ENCODE measurements around the gene SIMC1.
"Not testable (repeated sequence)": the region's sequence is repeated elsewhere in the genome, so short reads cannot be mapped to it uniquely, and the experiment has no call there.

The SIMC1 gene

DNA sequence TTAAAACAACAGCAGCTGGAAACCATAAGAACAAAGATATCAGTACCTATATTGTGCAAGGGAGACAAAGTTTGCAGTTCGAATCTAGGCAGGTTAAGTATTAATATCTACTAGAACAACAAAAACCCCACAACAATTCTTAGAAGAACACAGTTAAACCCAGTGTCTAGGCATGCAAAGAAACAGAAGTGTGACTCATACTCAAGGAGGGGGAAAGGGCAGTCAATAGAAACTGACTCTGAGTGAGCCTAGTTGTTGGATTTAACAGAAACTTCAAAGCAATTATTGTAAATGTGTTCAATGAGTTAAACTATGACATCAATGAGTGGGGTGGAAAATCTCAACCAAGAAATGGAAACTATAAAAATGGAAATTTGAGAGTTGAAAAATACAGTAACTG lies 28.2 kb downstream of the SIMC1 start:
- not testable (repeated sequence) for H3K27me3 ChIP-seq (ENCODE audit: low read length); H3K36me3 ChIP-seq (ENCODE audit: low read length); H3K4me3 ChIP-seq (ENCODE audit: insufficient read depth, low read length, poor library complexity, severe bottlenecking); H3K27ac ChIP-seq (ENCODE audit: low read depth, low read length); H3K79me2 ChIP-seq (ENCODE audit: insufficient read depth, low read length); H4K20me1 ChIP-seq (ENCODE audit: low read depth, low read length); H3K9me3 ChIP-seq (ENCODE audit: insufficient read depth, low read length); H2AFZ ChIP-seq (ENCODE audit: low read depth, low read length, severe bottlenecking); H3K9me2 ChIP-seq (replicated peaks; ENCODE audit: insufficient read depth, low read length); H3K4me2 ChIP-seq (ENCODE audit: low read depth, low read length, poor library complexity, severe bottlenecking); H3K9ac ChIP-seq (ENCODE audit: low read length); H3F3A ChIP-seq (ENCODE audit: insufficient read depth)

DNA sequence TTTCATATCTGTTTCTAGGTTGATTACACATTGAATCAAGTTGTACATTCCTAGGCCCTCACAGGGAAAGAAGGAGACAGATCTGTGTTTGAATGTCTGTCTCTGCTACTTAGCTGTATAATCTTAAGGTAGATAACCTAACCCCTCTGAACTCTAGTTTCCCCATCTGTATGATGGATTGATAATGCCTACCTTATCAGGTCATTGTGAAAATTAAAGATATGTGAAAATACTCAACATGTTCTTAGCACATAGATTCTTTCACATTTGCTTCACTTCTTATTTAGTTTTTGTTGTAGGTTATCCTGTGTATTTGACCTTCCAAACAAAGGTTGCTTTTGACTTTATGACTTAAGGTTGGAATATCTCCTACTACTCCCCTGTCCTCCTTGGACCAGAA lies 50.8 kb downstream of the SIMC1 start:
- not testable (repeated sequence) for H4K20me1 ChIP-seq (ENCODE audit: low read depth, low read length); H3K27ac ChIP-seq (ENCODE audit: low read depth, low read length); H3K27me3 ChIP-seq (ENCODE audit: low read length); H3K79me2 ChIP-seq (ENCODE audit: insufficient read depth, low read length); H3K4me3 ChIP-seq (ENCODE audit: insufficient read depth, low read length, poor library complexity, severe bottlenecking); H3K36me3 ChIP-seq (ENCODE audit: low read length); H3K4me2 ChIP-seq (ENCODE audit: low read depth, low read length, poor library complexity, severe bottlenecking); H2AFZ ChIP-seq (ENCODE audit: low read depth, low read length, severe bottlenecking); H3K9ac ChIP-seq (ENCODE audit: low read length); H3K9me3 ChIP-seq (ENCODE audit: insufficient read depth, low read length); H3K9me2 ChIP-seq (replicated peaks; ENCODE audit: insufficient read depth, low read length); H3F3A ChIP-seq (ENCODE audit: insufficient read depth)

DNA sequence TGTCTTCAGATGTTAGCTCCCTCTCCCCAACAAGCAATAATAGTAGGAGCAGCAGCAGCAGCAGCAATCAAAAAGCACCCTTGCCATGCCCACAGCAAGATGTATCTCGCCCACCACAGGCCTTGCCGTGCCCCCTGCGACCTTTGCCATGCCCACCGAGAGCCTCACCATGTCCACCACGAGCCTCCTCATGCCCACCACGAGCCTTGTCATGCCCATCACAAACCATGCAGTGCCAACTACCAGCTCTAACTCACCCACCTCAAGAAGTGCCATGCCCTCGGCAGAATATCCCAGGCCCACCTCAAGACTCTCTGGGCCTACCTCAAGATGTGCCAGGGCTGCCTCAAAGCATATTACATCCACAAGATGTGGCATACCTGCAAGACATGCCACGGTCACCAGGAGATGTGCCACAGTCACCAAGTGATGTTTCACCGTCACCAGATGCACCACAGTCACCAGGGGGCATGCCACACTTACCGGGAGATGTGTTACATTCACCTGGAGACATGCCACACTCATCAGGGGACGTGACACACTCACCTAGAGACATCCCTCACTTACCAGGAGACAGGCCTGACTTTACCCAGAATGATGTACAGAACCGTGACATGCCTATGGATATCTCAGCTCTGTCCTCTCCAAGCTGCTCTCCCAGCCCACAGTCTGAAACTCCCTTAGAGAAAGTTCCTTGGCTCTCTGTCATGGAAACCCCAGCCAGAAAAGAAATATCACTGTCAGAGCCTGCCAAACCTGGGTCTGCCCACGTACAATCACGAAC lies 52.0 kb downstream of the SIMC1 start:
- H3K27ac ChIP-seq (ENCODE audit: low read depth, low read length); H3K79me2 ChIP-seq (ENCODE audit: insufficient read depth, low read length); H3K4me2 ChIP-seq (ENCODE audit: low read depth, low read length, poor library complexity, severe bottlenecking); H3K4me3 ChIP-seq (ENCODE audit: insufficient read depth, low read length, poor library complexity, severe bottlenecking); H3K9me2 ChIP-seq (replicated peaks; ENCODE audit: insufficient read depth, low read length); H2AFZ ChIP-seq (ENCODE audit: low read depth, low read length, severe bottlenecking); H3K36me3 ChIP-seq (ENCODE audit: low read length); H3F3A ChIP-seq (ENCODE audit: insufficient read depth); H4K20me1 ChIP-seq (ENCODE audit: low read depth, low read length); H3K9me3 ChIP-seq (ENCODE audit: insufficient read depth, low read length); H3K9ac ChIP-seq (ENCODE audit: low read length); H3K27me3 ChIP-seq (ENCODE audit: low read length): not testable (repeated sequence)

DNA sequence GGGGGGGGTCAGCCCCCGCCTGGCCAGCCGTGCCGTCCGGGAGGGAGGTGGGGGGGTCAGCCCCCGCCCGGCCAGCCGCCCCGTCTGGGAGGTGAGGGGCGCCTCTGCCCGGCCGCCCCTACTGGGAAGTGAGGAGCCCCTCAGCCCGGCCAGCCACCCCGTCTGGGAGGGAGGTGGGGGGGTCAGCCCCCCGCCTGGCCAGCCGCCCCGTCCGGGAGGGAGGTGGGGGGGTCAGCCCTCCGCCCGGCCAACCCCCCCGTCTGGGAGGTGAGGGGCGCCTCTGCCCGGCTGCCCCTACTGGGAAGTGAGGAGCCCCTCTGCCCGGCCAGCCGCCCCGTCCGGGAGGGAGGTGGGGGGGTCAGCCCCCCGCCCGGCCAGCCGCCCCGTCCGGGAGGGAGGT lies 67.1 kb downstream of the SIMC1 start:
- not testable (repeated sequence) for H3K4me3 ChIP-seq (ENCODE audit: insufficient read depth, low read length, poor library complexity, severe bottlenecking); H4K20me1 ChIP-seq (ENCODE audit: low read depth, low read length); H3K9me2 ChIP-seq (replicated peaks; ENCODE audit: insufficient read depth, low read length); H3K79me2 ChIP-seq (ENCODE audit: insufficient read depth, low read length); H2AFZ ChIP-seq (ENCODE audit: low read depth, low read length, severe bottlenecking); H3K27me3 ChIP-seq (ENCODE audit: low read length); H3K9me3 ChIP-seq (ENCODE audit: insufficient read depth, low read length); H3K27ac ChIP-seq (ENCODE audit: low read depth, low read length); H3K9ac ChIP-seq (ENCODE audit: low read length); H3K4me2 ChIP-seq (ENCODE audit: low read depth, low read length, poor library complexity, severe bottlenecking); H3K36me3 ChIP-seq (ENCODE audit: low read length); H3F3A ChIP-seq (ENCODE audit: insufficient read depth)

DNA sequence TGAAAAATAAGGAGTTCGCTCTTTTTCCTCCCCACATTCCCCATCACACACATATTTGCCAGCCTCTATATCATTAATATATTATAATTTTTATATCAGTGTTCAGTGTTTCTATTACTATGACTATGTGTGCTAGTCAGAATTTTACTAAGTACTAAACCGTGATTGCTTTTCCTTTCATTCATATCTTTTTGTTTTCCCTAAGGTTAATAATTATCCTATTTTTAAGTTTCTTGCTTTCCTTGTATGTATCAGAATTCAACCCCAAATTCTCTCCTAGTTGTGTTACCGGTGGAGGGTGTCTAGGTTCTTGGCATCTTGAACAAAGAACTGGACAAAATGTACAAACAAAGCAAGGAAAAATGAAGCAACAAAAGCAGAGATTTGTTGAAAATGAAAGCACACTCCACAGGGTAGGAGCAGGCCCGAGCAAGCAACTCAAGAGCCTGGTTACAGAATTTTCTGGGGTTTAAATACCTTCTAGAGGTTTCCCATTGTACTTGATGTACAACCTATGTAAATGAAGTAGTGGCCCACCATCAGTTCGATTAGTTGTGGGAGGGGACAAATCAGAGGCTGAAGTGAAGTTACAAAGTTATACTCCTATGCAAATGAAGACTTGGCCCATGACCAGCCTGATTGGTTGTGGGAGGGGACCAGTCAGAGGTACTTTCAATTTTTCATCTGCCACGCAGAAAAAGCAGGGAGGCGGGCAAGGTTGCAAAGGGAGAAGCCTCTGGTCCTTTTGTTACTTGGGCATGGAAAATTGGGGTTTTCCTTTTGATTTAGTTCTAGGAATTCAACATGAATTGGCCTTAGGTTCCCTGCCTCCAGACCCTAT lies 79.5 kb downstream of the SIMC1 start:
- Histone ChIP-seq H3K79me2 (ENCODE audit: insufficient read depth, low read length) (no peaks in the 10 kb centered on the region), H3K27ac (ENCODE audit: low read depth, low read length) (no peak overlapping the region), H3K9ac (ENCODE audit: low read length) (no peak overlapping the region), H3K9me3 (ENCODE audit: insufficient read depth, low read length) (no peaks in the 10 kb centered on the region), H3K27me3 (ENCODE audit: low read length) (no peaks in the 10 kb centered on the region), H3F3A (ENCODE audit: insufficient read depth) (no peaks in the 10 kb centered on the region), H2AFZ (ENCODE audit: low read depth, low read length, severe bottlenecking) (no peak overlapping the region), H4K20me1 (ENCODE audit: low read depth, low read length) (no peaks in the 10 kb centered on the region), H3K36me3 (ENCODE audit: low read length) (no peaks in the 10 kb centered on the region), H3K4me3 (ENCODE audit: insufficient read depth, low read length, poor library complexity, severe bottlenecking) (no peak overlapping the region), H3K9me2 (replicated peaks; ENCODE audit: insufficient read depth, low read length) (no peaks in the 10 kb centered on the region), H3K4me2 (ENCODE audit: low read depth, low read length, poor library complexity, severe bottlenecking) (no peak overlapping the region)
- TF ChIP-seq, protein P1, sequence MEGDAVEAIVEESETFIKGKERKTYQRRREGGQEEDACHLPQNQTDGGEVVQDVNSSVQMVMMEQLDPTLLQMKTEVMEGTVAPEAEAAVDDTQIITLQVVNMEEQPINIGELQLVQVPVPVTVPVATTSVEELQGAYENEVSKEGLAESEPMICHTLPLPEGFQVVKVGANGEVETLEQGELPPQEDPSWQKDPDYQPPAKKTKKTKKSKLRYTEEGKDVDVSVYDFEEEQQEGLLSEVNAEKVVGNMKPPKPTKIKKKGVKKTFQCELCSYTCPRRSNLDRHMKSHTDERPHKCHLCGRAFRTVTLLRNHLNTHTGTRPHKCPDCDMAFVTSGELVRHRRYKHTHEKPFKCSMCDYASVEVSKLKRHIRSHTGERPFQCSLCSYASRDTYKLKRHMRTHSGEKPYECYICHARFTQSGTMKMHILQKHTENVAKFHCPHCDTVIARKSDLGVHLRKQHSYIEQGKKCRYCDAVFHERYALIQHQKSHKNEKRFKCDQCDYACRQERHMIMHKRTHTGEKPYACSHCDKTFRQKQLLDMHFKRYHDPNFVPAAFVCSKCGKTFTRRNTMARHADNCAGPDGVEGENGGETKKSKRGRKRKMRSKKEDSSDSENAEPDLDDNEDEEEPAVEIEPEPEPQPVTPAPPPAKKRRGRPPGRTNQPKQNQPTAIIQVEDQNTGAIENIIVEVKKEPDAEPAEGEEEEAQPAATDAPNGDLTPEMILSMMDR (IDR thresholded peaks at IDR 0.05; ENCODE audit: insufficient read depth, low read length, poor library complexity, severe bottlenecking): no peak
- no peak for TF ChIP-seq EZH2phosphoT487 (conservative IDR thresholded peaks at IDR 0.05; ENCODE audit: low read length)
